Transverse colon (tissue), 4 donors: ENCODE results near the gene SYT14. TPM values are rescaled to one million over a fixed set of nuclear protein-coding genes. Genes with fewer than 3 reads are reported as not detected.
"Not testable (repeated sequence)": the region's sequence is repeated elsewhere in the genome, so short reads cannot be mapped to it uniquely, and the experiment has no call there.

Source experiments
- DNase-seq: peaks from one replicate; pipeline ENCODE4 v3.0.0-alpha.2; 2019
- H3K27ac ChIP-seq, 4 donors: fragments of 200-600 bp; sonication (generic); 2 replicates each; pipeline ENCODE4 v1.5.1; 2016 to 2018; ENCODE audit warnings: inconsistent platforms in 4 of 4
- H3K27me3 ChIP-seq: fragments of 200-600 bp; sonication (generic); 2 replicates; pipeline ENCODE4 v1.5.1; 2017; ENCODE audit warnings: inconsistent platforms
- H3K36me3 ChIP-seq, 4 donors: fragments of 200-600 bp; sonication (generic); 2 replicates each; pipeline ENCODE4 v1.5.1; 2017 to 2019; ENCODE audit warnings: inconsistent platforms in 4 of 4
- H3K4me1 ChIP-seq, 4 donors: fragments of 200-600 bp; sonication (generic); 2 replicates each; pipeline ENCODE4 v1.5.1; 2017 to 2020; ENCODE audit warnings: inconsistent platforms in 4 of 4
- H3K4me3 ChIP-seq, 4 donors: fragments of 200-600 bp; sonication (generic); 1 replicate in 1 of 4; 2 replicates in 3 of 4; pipeline versions ENCODE4 v1.5.1 to v1.6.1; 2017 to 2019; ENCODE audit warnings: inconsistent platforms in 4 of 4
- H3K9me3 ChIP-seq, 2 donors: fragments of 200-600 bp; sonication (generic); 2 replicates each; pipeline ENCODE4 v1.5.1; 2017 to 2019; ENCODE audit warnings: inconsistent platforms in 2 of 2
- EP300 ChIP-seq: sonication (generic); formaldehyde crosslinking; IDR thresholded peaks from one replicate; pipeline ENCODE4 v1.6.1; 2017; ENCODE audit warnings: antibody characterized with exemption, low read depth
- POLR2A ChIP-seq: fragments of 450-650 bp; IDR thresholded peaks from one replicate; pipeline ENCODE4 v1.6.1; 2016; ENCODE audit warnings: antibody characterized with exemption, mild to moderate bottlenecking, moderate library complexity
- POLR2AphosphoS5 ChIP-seq, 3 donors: sonication (generic); formaldehyde crosslinking; IDR thresholded peaks; one replicate each; pipeline ENCODE4 v1.6.1; 2016; ENCODE audit warnings: antibody characterized with exemption in 3 of 3
- WGBS, 2 donors: methylation state at CpG; one replicate each; pipeline ENCODE4 v1.1.5; 2018; ENCODE audit warnings: low coverage in 1 of 2; 5-methylcytosine and 5-hydroxymethylcytosine counted together
- in situ Hi-C, 4 donors: fragments of 200-750 bp; cut with MboI; loops; one replicate each; pipeline versions ENCODE4 v1.15.0 to v1.15.1; 2017; ENCODE audit warnings: low sequenced_read_pairs in 3 of 4, low pct_ligation_motif_present in 1 of 4, low pct_unique_long_range_greater_than_20kb in 1 of 4
- intact Hi-C: fragments of 100-400 bp; cut with DNase I; formaldehyde crosslinking; loops from one replicate; pipeline ENCODE4 v1.15.1; 2023; ENCODE audit warnings: low total_unique reads
- total RNA-seq, 4 donors: library from RNA; depleted of rRNA; stranded (reverse); fragments of >200 nt; gene quantifications; one replicate each; pipeline ENCODE4 v1.1.0, GENCODE V29; 2016
- TF ChIP-seq, protein P1 (sequence below), 5 experiments: fragments of 200-600 bp in 3 of 5; fragments of 450-650 bp in 2 of 5; sonication (generic) in 3 of 5; IDR thresholded peaks; 1 replicate in 2 of 5; 2 replicates in 3 of 5; pipeline ENCODE4 v1.5.1; 2016 to 2017; ENCODE audit warnings: antibody characterized with exemption in 5 of 5, inconsistent platforms in 3 of 5, mild to moderate bottlenecking in 2 of 5, moderate library complexity in 1 of 5

SYT14 gene
- total RNA-seq, 4 donors from 2014 or later: under 0.01 TPM; not detected in 3

- no peak for DNase-seq
- H3K27me3 ChIP-seq: no peaks in the 10 kb centered on the region
- TF ChIP-seq POLR2A (no peak), POLR2AphosphoS5 (IDR thresholded peaks at IDR 0.05) (no peak)
- no peak overlapping the region for H3K4me3 ChIP-seq
- no peak overlapping the region for H3K27ac ChIP-seq
- intact Hi-C loops (no loop called here), in situ Hi-C loops (no loop called here)
- no peaks in the 10 kb centered on the region for H3K9me3 ChIP-seq
- no peaks in the 10 kb centered on the region for H3K4me1 ChIP-seq
- 53 to 63% methylated on average over 1 of the region's 1 CpG for WGBS, 2 donors
- H3K36me3 ChIP-seq: no peaks in the 10 kb centered on the region
Observed at GRCh38 chr1:210025870-210026269, 87.9 kb downstream of the SYT14 start.

GRCh38 chr1:210027994-210028393 is 90.0 kb downstream of the SYT14 start:
- no peak overlapping the region for H3K27ac ChIP-seq
- intact Hi-C loops: no loop called here

DNA sequence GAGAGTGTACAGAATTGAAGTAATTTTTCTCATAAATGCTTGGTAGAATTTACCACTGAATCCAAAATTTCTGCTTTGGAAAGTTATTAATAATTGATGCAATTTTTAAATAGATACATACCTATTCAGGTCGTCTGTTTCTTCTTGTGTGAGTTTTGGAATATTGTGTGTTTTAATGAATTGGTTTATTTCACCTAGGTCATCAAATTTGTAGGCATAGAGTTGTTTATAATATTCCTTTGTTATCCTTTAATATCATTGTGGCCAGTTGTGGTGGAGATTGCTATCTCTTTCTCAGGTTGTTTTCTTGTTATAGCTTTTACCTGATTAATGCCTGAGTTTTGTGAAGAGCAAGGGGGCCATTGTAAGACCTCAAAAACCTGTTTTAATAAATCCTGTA is 93.5 kb downstream of the SYT14 start:
- no peaks in the 10 kb centered on the region for H3K4me1 ChIP-seq
- in situ Hi-C loops: no loop called here
- no peaks in the 10 kb centered on the region for H3K36me3 ChIP-seq
- no peak overlapping the region for H3K27ac ChIP-seq
- no peaks in the 10 kb centered on the region for H3K27me3 ChIP-seq
- no peak overlapping the region for H3K4me3 ChIP-seq
- TF ChIP-seq EP300 (no peak), POLR2AphosphoS5 (IDR thresholded peaks at IDR 0.05) (no peak), POLR2A (no peak)
- TF ChIP-seq, protein P1, sequence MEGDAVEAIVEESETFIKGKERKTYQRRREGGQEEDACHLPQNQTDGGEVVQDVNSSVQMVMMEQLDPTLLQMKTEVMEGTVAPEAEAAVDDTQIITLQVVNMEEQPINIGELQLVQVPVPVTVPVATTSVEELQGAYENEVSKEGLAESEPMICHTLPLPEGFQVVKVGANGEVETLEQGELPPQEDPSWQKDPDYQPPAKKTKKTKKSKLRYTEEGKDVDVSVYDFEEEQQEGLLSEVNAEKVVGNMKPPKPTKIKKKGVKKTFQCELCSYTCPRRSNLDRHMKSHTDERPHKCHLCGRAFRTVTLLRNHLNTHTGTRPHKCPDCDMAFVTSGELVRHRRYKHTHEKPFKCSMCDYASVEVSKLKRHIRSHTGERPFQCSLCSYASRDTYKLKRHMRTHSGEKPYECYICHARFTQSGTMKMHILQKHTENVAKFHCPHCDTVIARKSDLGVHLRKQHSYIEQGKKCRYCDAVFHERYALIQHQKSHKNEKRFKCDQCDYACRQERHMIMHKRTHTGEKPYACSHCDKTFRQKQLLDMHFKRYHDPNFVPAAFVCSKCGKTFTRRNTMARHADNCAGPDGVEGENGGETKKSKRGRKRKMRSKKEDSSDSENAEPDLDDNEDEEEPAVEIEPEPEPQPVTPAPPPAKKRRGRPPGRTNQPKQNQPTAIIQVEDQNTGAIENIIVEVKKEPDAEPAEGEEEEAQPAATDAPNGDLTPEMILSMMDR (IDR thresholded peaks at IDR 0.05): no peak
- intact Hi-C loops: no loop called here
- no peak for DNase-seq
- no peaks in the 10 kb centered on the region for H3K9me3 ChIP-seq
- 50 to 60% methylated on average over 1 of the region's 1 CpG for WGBS, 2 donors

More at GRCh38 chr1:210027994-210028393, 90.0 kb downstream of the SYT14 start:
- 81 to 91% methylated on average over 1 of the region's 1 CpG for WGBS, 2 donors
- no peaks in the 10 kb centered on the region for H3K9me3 ChIP-seq
- in situ Hi-C loops: no loop called here
- no peaks in the 10 kb centered on the region for H3K27me3 ChIP-seq
- no peaks in the 10 kb centered on the region for H3K4me1 ChIP-seq
- no peaks in the 10 kb centered on the region for H3K36me3 ChIP-seq
- DNase-seq: no peak
- TF ChIP-seq EP300 (no peak), POLR2AphosphoS5 (IDR thresholded peaks at IDR 0.05) (no peak), POLR2A (no peak)
- TF ChIP-seq, protein P1 (IDR thresholded peaks at IDR 0.05): no peak
- no peak overlapping the region for H3K4me3 ChIP-seq

GRCh38 chr1:210043058-210043457 is 105.0 kb downstream of the SYT14 start:
- intact Hi-C loops (no loop called here), in situ Hi-C loops (no loop called here)
- Histone ChIP-seq H3K36me3 (no peaks in the 10 kb centered on the region), H3K27ac (no peak overlapping the region), H3K4me3 (no peak overlapping the region), H3K9me3 (peaks cover 0 to 7% of the 10 kb centered on the region in 2 donors), H3K4me1 (no peaks in the 10 kb centered on the region), H3K27me3 (no peaks in the 10 kb centered on the region)
- no peak for DNase-seq
- TF ChIP-seq, protein P1 (IDR thresholded peaks at IDR 0.05): no peak
- TF ChIP-seq POLR2A: no peak
- TF ChIP-seq EP300: no peak
- no peak for TF ChIP-seq POLR2AphosphoS5 (IDR thresholded peaks at IDR 0.05)

DNA sequence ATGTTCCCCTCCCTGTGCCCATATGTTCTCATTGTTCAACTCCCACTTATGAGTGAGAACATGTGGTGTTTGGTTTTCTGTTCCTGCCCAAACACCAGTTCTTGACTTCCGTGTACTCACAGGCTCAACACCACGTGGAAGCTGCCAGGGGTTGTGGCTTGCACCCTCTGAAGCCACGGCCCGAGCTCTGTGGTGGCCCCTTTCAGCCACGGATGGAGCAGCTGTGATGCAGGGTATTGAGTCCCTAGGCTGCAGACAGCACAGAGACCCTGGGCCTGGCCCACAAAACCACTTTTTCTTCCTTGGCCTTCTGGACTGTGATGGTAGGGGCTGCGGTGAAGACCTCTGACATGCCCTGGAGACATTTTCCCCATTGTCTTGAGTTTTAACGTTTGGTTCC is 111.6 kb downstream of the SYT14 start:
- DNase-seq: no peak
- no peaks in the 10 kb centered on the region for H3K9me3 ChIP-seq
- no peaks in the 10 kb centered on the region for H3K4me1 ChIP-seq
- in situ Hi-C loops (no loop called here), intact Hi-C loops (no loop called here)
- H3K27ac ChIP-seq: no peak overlapping the region
- TF ChIP-seq POLR2AphosphoS5 (IDR thresholded peaks at IDR 0.05) (no peak), EP300 (no peak)
- no peak overlapping the region for H3K4me3 ChIP-seq
- no peaks in the 10 kb centered on the region for H3K27me3 ChIP-seq
- WGBS, 2 donors: 75 to 77% methylated on average over 6 to 7 of the region's 7 CpGs
- no peaks in the 10 kb centered on the region for H3K36me3 ChIP-seq

GRCh38 chr1:210050491-210050890 is 112.5 kb downstream of the SYT14 start:
- not testable (repeated sequence) for H3K36me3 ChIP-seq

More at GRCh38 chr1:210050491-210050890, 112.5 kb downstream of the SYT14 start:
- intact Hi-C loops, H3K27ac ChIP-seq, H3K9me3 ChIP-seq, H3K4me1 ChIP-seq, H3K27me3 ChIP-seq, DNase-seq, H3K4me3 ChIP-seq, in situ Hi-C loops: not testable (repeated sequence)
- WGBS, 2 donors: 56 to 70% methylated on average over 4 of the region's 4 CpGs
